ENCODE measurements around the gene TMEM258. TPM values are rescaled to one million over a fixed set of nuclear protein-coding genes. Genes with fewer than 3 reads are reported as not detected.

Gene TMEM258
- total RNA-seq, 1 donor from 2014 or later = 62.4 TPM

DNA sequence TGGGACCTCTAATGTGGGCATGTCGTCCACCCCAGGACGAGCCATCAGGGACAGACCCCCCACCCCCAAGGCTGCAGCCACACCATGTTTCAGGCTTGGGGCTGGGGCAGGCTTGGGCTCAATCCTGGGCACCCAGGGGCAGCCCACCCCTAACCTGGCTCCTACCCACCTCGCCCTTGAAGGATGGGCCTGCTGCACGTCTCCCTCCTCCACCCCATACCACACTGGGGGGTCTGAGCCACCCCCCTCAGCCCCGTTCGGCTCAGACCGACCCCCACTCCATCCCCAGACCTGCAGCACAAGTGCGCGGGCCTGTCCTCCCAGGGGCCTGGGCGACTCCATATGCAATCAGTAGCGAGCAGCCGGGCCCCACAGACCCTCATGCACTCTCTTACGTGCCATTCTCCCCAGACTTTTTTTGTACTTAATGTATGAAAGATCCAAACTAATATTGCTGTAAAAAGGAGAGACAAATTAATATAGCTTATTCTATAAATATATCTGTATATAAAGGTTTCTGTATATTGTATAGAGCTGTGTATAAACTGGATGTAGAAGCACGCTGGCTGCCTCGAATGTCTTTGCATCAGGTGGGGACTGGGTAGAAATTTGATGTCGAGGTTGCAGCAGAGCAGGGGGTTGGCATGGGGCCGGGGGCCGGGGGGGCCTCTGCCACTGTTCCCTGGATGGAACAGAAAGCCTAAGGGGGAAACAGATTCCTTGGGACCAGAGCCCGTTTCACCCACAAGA, 45.8 kb downstream of the TMEM258 start:
- DNase-seq (ENCODE audit: low spot score in 2 of 2) (no peak), FAIRE-seq (no peak)

DNA sequence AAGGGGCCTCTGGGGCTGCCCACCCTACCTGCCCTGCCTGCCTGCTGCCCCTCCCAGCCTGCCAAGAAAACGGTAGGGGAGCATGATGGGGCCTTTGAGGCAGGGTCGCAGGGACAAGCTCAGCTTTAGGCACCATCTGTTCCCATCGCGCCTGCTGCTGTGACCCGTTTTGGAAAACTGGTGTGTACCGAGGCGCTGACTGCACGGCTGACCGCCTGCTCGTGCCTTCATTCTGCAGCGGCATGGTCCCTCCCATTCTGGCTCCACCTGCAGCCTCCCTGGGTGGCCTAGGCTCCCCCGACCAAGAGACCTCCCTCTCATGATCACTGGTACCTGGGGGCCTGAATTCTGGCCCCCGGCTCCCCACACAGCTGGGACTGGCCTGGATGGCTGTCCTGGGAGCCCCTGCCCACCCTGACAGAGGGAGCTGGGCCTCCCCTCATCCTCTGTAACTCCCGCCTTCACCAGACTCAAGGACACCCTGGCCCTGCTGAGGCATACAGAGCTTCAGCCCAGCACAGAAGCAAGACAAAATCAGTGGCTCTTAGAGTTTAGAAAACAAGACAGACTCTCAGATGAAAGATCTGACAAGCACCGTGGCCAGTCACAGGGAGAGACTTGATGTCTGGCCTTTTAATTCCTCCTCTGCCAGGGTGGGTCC, 46.5 kb downstream of the TMEM258 start:
- FAIRE-seq (no peak), DNase-seq (ENCODE audit: low spot score in 2 of 2) (no peak)

DNA sequence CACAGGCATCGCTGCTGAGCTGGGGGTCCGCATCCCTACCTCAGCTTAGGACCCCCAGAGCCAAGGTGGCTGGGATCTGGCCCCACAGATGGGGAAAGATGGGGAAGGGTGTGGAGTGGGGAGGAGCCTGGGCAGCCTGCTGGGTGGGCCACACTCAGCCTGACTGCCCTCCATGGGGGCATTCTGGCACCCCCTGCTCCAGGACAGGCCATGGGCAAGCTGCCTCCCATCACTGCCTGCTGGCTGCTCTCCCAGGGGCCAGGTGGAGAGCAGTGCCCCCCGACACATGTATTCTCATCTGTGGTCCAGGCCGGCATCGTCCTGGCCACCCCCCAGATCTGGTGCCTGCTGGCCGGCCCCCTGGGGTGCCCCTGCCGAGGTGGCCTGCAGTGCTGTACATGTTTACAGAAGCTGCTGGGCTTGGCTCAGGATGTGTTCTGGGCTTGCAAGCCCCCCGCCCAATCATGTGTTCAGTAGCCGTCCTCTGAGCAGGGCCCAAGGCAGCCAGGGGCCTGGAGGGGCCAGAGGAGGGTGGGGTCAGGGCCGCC, 47.7 kb downstream of the TMEM258 start:
- FAIRE-seq = no peak
- DNase-seq (ENCODE audit: low spot score in 2 of 2) = no peak

DNA sequence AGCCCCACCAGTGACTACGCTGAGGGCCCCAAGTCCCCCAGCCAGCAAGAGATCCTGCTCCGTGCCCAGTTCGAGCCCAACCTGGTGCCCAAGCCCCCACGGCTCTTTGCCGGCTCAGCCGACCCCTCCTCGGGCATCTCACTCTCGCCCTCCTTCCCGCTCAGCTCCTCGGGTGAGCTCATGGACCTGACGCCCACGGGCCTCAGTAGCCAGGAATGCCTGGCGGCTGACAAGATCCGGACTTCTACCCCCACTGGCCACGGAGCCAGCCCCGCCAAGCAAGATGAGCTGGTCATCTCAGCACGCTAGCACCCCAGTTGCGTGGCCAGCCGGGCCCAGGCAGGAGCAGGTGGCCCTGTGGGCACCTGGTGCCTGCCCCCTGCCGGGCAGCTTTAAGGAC, 48.2 kb downstream of the TMEM258 start:
- FAIRE-seq (no peak), DNase-seq (ENCODE audit: low spot score in 2 of 2) (no peak)

DNA sequence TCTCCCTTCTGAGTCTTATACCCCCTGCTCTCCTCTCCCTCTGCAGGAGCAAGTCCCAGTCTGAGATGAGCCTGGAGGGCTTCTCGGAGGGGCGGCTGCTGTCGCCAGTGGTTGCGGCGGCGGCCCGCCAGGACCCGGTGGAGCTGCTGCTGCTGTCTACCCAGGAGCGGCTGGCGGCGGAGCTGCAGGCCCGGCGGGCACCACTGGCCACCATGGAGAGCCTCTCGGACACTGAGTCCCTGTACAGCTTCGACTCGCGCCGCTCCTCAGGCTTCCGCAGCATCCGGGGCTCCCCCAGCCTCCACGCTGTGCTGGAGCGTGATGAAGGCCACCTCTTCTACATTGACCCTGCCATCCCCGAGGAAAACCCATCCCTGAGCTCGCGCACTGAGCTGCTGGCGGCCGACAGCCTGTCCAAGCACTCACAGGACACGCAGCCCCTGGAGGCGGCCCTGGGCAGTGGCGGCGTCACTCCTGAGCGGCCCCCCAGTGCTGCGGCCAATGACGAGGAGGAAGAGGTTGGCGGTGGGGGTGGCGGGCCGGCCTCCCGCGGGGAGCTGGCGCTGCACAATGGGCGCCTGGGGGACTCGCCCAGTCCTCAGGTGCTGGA, 48.8 kb downstream of the TMEM258 start:
- FAIRE-seq = no peak
- DNase-seq (ENCODE audit: low spot score in 2 of 2) = no peak

DNA sequence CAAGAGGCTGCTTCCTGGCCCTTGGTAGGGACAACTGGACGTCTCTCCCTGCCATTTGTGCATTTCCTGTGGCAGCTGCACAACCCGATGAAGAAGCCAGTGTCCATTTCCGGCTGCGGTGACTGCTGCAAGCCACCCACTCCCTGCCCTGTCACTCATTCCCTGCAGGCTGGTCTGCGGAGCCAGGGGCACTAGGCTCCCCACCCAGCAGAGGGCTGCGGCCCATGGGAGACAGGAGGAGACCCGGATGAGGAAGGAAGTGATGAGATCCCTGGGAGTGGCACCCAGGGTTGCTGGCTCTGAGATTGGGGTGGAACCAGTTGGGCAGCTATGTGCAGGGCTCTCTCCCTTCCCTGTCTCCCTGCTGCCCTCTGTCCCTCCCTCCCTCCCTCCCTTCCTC, 50.0 kb downstream of the TMEM258 start:
- DNase-seq (ENCODE audit: low spot score in 2 of 2) = no peak
- no peak for FAIRE-seq

DNA sequence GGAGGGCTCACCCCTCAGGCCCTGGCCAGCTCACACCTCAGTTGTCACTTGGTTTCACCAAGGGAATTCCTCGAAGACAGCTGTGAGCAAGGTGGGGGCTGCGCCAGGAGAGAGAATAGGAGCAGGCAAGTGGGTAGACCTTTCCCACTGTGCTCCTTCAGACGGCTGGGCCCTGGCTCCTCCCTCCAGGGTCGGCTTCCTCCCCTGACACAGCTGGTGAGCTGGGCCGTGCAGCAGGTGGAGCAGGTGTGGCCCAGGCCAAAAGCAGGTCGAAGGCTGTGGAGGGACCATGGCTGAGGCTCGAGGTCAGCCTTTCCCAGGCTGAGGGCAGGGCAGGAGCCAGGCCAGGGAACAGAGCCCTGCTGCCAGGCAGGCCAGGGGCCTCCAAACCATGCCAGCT, 52.4 kb downstream of the TMEM258 start:
- FAIRE-seq = no peak
- no peak for DNase-seq (ENCODE audit: low spot score in 2 of 2)

DNA sequence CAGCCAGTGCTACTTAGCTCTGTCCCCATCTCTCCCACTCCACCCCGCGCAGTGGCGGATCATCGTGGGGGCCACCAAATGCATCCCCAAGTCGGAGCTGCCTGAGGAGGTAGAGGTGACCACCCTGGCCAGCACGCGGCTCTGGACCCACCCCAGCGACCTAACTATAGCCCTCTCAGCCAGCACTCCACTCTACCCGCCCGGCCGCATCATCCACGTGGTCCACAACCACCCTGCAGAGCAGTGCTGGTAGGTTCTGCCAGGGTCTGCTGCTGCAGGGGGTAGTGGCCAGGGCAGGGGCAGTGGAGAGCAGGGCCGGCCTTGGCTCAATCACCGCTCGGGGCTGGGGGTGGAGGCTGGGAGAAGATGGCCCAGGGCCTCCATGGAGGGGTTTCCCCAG, 53.0 kb downstream of the TMEM258 start:
- FAIRE-seq (no peak), DNase-seq (ENCODE audit: low spot score in 2 of 2) (no peak)

Other genes starting within 250 kb of the TMEM258 start
- 14.7 TPM for gene SYT7, start 211.5 kb downstream of the TMEM258 start, total RNA-seq
- 4.9 TPM for gene DAGLA, start 112.2 kb downstream of the TMEM258 start, total RNA-seq
- gene MYRF, start 40.0 kb downstream of the TMEM258 start, total RNA-seq = 0.82 TPM
- 15.9 TPM for gene FEN1, start 312 bp upstream of the TMEM258 start, total RNA-seq
- 81.9 TPM for gene FADS1, start 24.4 kb upstream of the TMEM258 start, total RNA-seq
- 121 TPM for gene FADS2, start 35.7 kb upstream of the TMEM258 start, total RNA-seq
- 35.5 TPM for gene FADS3, start 98.9 kb upstream of the TMEM258 start, total RNA-seq
- 1.6 TPM for gene RAB3IL1, start 125.0 kb upstream of the TMEM258 start, total RNA-seq
- 1.6 TPM for gene BEST1, start 157.8 kb upstream of the TMEM258 start, total RNA-seq
- gene FTH1, start 175.0 kb upstream of the TMEM258 start, total RNA-seq = 254 TPM

Data from frontal cortex (tissue), 4 donors.